Neuronal stem cell (in vitro differentiated cells): ENCODE data around the gene ANO3.

Source experiments
- DNase-seq: peaks from one replicate; pipeline ENCODE4 v3.0.0-alpha.2; 2013; ENCODE audit warnings: low spot score
- H2AFZ ChIP-seq: one replicate; pipeline ENCODE4 v1.6.1; 2013; ENCODE audit warnings: mild to moderate bottlenecking, low read length, inconsistent platforms
- H2AK5ac ChIP-seq: 2 replicates; pipeline ENCODE4 v1.6.1; 2013; ENCODE audit warnings: low read depth, mild to moderate bottlenecking, inconsistent platforms, low read length, moderate library complexity, mixed read lengths
- H2BK120ac ChIP-seq: 2 replicates; pipeline ENCODE4 v1.6.1; 2013; ENCODE audit warnings: low read depth, mild to moderate bottlenecking, inconsistent platforms, low read length, moderate library complexity, mixed read lengths
- H2BK12ac ChIP-seq: one replicate; pipeline ENCODE4 v1.6.1; 2013; ENCODE audit warnings: low read length, inconsistent platforms
- H2BK15ac ChIP-seq: 2 replicates; pipeline ENCODE4 v1.6.1; 2013; ENCODE audit warnings: mild to moderate bottlenecking, low read length, inconsistent platforms, mixed read lengths
- H2BK5ac ChIP-seq: one replicate; pipeline ENCODE4 v1.6.1; 2013; ENCODE audit warnings: inconsistent platforms, mild to moderate bottlenecking, low read length, moderate library complexity
- H3K14ac ChIP-seq: one replicate; pipeline ENCODE4 v1.6.1; 2013; ENCODE audit warnings: low read length, inconsistent platforms
- H3K18ac ChIP-seq: 2 replicates; pipeline ENCODE4 v1.6.1; 2013; ENCODE audit warnings: low read length, inconsistent platforms
- H3K23ac ChIP-seq: 2 replicates; pipeline ENCODE4 v1.6.1; 2013; ENCODE audit warnings: low read depth, mild to moderate bottlenecking, mixed read lengths, low read length, inconsistent platforms; ENCODE audit not compliant: poor library complexity
- H3K27ac ChIP-seq: replicated peaks from 3 replicates; pipeline ENCODE4 v1.5.1; 2013; ENCODE audit warnings: low read length, inconsistent platforms
- H3K27me3 ChIP-seq, 3 experiments: 2 replicates each; pipeline ENCODE4 v1.6.1; 2013; ENCODE audit warnings: low read length in 3 of 3, mild to moderate bottlenecking in 2 of 3, inconsistent platforms in 1 of 3, low read depth in 1 of 3, mixed read lengths in 1 of 3, moderate library complexity in 1 of 3; ENCODE audit not compliant: control insufficient read depth in 3 of 3, insufficient read depth in 3 of 3
- H3K36me3 ChIP-seq, 2 donors: replicated peaks in 1 of 2; 2 replicates each; pipeline ENCODE4 v1.6.1; 2013; ENCODE audit warnings: low read length in 2 of 2; ENCODE audit not compliant: control insufficient read depth in 2 of 2, insufficient read depth in 2 of 2
- H3K4ac ChIP-seq: 2 replicates; pipeline ENCODE4 v1.6.1; 2013; ENCODE audit warnings: inconsistent platforms, mild to moderate bottlenecking, low read length, moderate library complexity
- H3K4me1 ChIP-seq, 2 donors: 1 replicate in 1 of 2; 2 replicates in 1 of 2; pipeline ENCODE4 v1.6.1; 2013; ENCODE audit warnings: low read length in 2 of 2, low read depth in 1 of 2; ENCODE audit not compliant: control insufficient read depth in 2 of 2, insufficient read depth in 1 of 2
- H3K4me2 ChIP-seq: one replicate; pipeline ENCODE4 v1.6.1; 2013; ENCODE audit warnings: mild to moderate bottlenecking, low read length, inconsistent platforms; ENCODE audit not compliant: insufficient read depth, poor library complexity, severe bottlenecking
- H3K4me3 ChIP-seq, 2 donors: 2 replicates each; pipeline ENCODE4 v1.5.1; 2013; ENCODE audit warnings: low read length in 2 of 2, mild to moderate bottlenecking in 2 of 2, inconsistent platforms in 1 of 2, moderate library complexity in 1 of 2
- H3K79me1 ChIP-seq: one replicate; pipeline ENCODE4 v1.6.1; 2013; ENCODE audit warnings: low read depth, mild to moderate bottlenecking, inconsistent platforms, low read length, moderate library complexity
- H3K9ac ChIP-seq: one replicate; pipeline ENCODE4 v1.6.1; 2013; ENCODE audit warnings: mild to moderate bottlenecking, low read depth, low read length, inconsistent platforms; ENCODE audit not compliant: poor library complexity
- H3K9me3 ChIP-seq, 2 donors: replicated peaks in 1 of 2; 2 replicates each; pipeline versions ENCODE3 to v1.6.1; 2013; ENCODE audit warnings: low read length in 2 of 2, mild to moderate bottlenecking in 2 of 2, inconsistent platforms in 1 of 2, low read depth in 1 of 2, mixed read lengths in 1 of 2, moderate library complexity in 1 of 2; ENCODE audit not compliant: control insufficient read depth in 2 of 2, insufficient read depth in 1 of 2
- H4K8ac ChIP-seq: one replicate; pipeline ENCODE4 v1.6.1; 2013; ENCODE audit warnings: low read depth, mild to moderate bottlenecking, inconsistent platforms, low read length, moderate library complexity
- H4K91ac ChIP-seq: one replicate; pipeline ENCODE4 v1.6.1; 2013; ENCODE audit warnings: low read length, low read depth, mild to moderate bottlenecking, inconsistent platforms; ENCODE audit not compliant: poor library complexity
- WGBS, 2 donors: extraction: QIAGEN DNeasy Blood & Tissue Kit; methylation state at CpG; one replicate each; pipeline ENCODE4 v1.1.7; 2013; ENCODE audit warnings: missing lambda C conversion rate in 2 of 2, mixed read lengths in 1 of 2; ENCODE audit not compliant: insufficient read length in 2 of 2, insufficient replicate concordance in 1 of 2; ENCODE audit errors: extremely low coverage in 2 of 2; 5-methylcytosine and 5-hydroxymethylcytosine counted together

Gene ANO3

GRCh38 chr11:26677566-26677965 is 345.6 kb downstream of the ANO3 start:
- Histone ChIP-seq H2BK12ac (no peak overlapping the region), H3K27ac (no peak overlapping the region), H3K9me3 (no peaks in the 10 kb centered on the region), H3K79me1 (no peaks in the 10 kb centered on the region), H3K4me3 (no peak overlapping the region), H3K27me3 (peaks cover 0 to 2% (median 0%) of the 10 kb centered on the region in 3 experiments), H2AK5ac (no peak overlapping the region), H3K18ac (no peak overlapping the region), H3K4ac (no peak overlapping the region), H4K91ac (no peak overlapping the region), H3K14ac (no peak overlapping the region), H2BK15ac (no peak overlapping the region), H3K4me2 (no peak overlapping the region), H2BK120ac (no peak overlapping the region), H2AFZ (no peak overlapping the region), H3K23ac (no peak overlapping the region), H3K4me1 (no peaks in the 10 kb centered on the region), H3K36me3 (no peaks in the 10 kb centered on the region), H3K9ac (no peak overlapping the region), H2BK5ac (no peak overlapping the region), H4K8ac (no peak overlapping the region)
- DNase-seq: no peak

GRCh38 chr11:26687351-26687750 is 355.4 kb downstream of the ANO3 start:
- no peak for DNase-seq
- Histone ChIP-seq H3K9me3 (no peaks in the 10 kb centered on the region), H3K14ac (no peak overlapping the region), H3K4me3 (no peak overlapping the region), H2AK5ac (no peak overlapping the region), H3K4ac (no peak overlapping the region), H3K79me1 (no peaks in the 10 kb centered on the region), H3K27ac (no peak overlapping the region), H3K9ac (no peak overlapping the region), H4K8ac (no peak overlapping the region), H3K23ac (no peak overlapping the region), H2BK5ac (no peak overlapping the region), H3K18ac (no peak overlapping the region), H2AFZ (no peak overlapping the region), H4K91ac (no peak overlapping the region), H3K4me1 (no peaks in the 10 kb centered on the region), H2BK12ac (no peak overlapping the region), H3K36me3 (no peaks in the 10 kb centered on the region), H2BK15ac (no peak overlapping the region), H3K27me3 (peaks cover 0 to 3% (median 0%) of the 10 kb centered on the region in 3 experiments), H2BK120ac (no peak overlapping the region), H3K4me2 (no peak overlapping the region)
- WGBS, 2 donors: no CpG with 5 or more reads among the region's 1 CpG

GRCh38 chr11:26688701-26689100 is 356.8 kb downstream of the ANO3 start:
- no peak overlapping the region for H3K18ac ChIP-seq
- H2AFZ ChIP-seq: no peak overlapping the region
- H3K79me1 ChIP-seq: no peaks in the 10 kb centered on the region
- no peaks in the 10 kb centered on the region for H3K4me1 ChIP-seq
- no peak overlapping the region for H3K14ac ChIP-seq
- WGBS, 2 donors: no CpG with 5 or more reads among the region's 4 CpGs
- no peak overlapping the region for H2BK120ac ChIP-seq
- no peak overlapping the region for H4K91ac ChIP-seq
- no peak overlapping the region for H3K4me3 ChIP-seq
- DNase-seq: no peak
- no peak overlapping the region for H2BK5ac ChIP-seq
- H2BK15ac ChIP-seq: no peak overlapping the region
- no peaks in the 10 kb centered on the region for H3K36me3 ChIP-seq
- H3K27me3 ChIP-seq: no peaks in the 10 kb centered on the region
- H3K4ac ChIP-seq: no peak overlapping the region
- H4K8ac ChIP-seq: no peak overlapping the region
- no peaks in the 10 kb centered on the region for H3K9me3 ChIP-seq
- H3K4me2 ChIP-seq: no peak overlapping the region
- no peak overlapping the region for H2AK5ac ChIP-seq
- no peak overlapping the region for H3K27ac ChIP-seq
- no peak overlapping the region for H3K23ac ChIP-seq
- H3K9ac ChIP-seq: no peak overlapping the region
- H2BK12ac ChIP-seq: no peak overlapping the region

GRCh38 chr11:26696330-26696729 is 364.4 kb downstream of the ANO3 start:
- Histone ChIP-seq H3K23ac (no peak overlapping the region), H3K18ac (no peak overlapping the region), H3K9ac (no peak overlapping the region), H3K4ac (no peak overlapping the region), H3K79me1 (no peaks in the 10 kb centered on the region), H2AK5ac (no peak overlapping the region), H3K27ac (no peak overlapping the region), H4K8ac (no peak overlapping the region), H2BK15ac (no peak overlapping the region), H3K4me2 (no peak overlapping the region), H2AFZ (no peak overlapping the region), H2BK12ac (no peak overlapping the region), H3K4me3 (no peak overlapping the region), H4K91ac (no peak overlapping the region), H3K4me1 (no peaks in the 10 kb centered on the region), H3K9me3 (no peaks in the 10 kb centered on the region), H3K14ac (no peak overlapping the region), H3K27me3 (no peaks in the 10 kb centered on the region), H2BK5ac (no peak overlapping the region), H2BK120ac (no peak overlapping the region), H3K36me3 (no peaks in the 10 kb centered on the region)
- no CpG with 5 or more reads among the region's 3 CpGs for WGBS, 2 donors
- DNase-seq: no peak
